ENCODE data around the gene GP1BA.

GP1BA gene

GRCh38 chr17:4951486-4951885 is 19.4 kb downstream of the GP1BA start:
- Histone ChIP-seq H3K27me3 (ENCODE audit: insufficient read depth, low read length, poor library complexity) (no peaks in the 10 kb centered on the region), H2BK5ac (ENCODE audit: low read length) (peak overlapping the region; percentile 56), H3K79me1 (ENCODE audit: low read length) (peaks cover 2% of the 10 kb centered on the region), H2BK15ac (replicated peaks; ENCODE audit: low read depth) (peak overlapping the region; percentile 20), H3K23ac (ENCODE audit: low read length) (no peak overlapping the region), H3K4me2 (ENCODE audit: low read length) (peak overlapping the region; percentile 95), H3K4ac (ENCODE audit: low read depth, low read length) (peak overlapping the region; percentile 71), H3K56ac (ENCODE audit: low read length) (peak overlapping the region; percentile 98), H3K36me3 (ENCODE audit: control insufficient read depth, insufficient read depth, low read length) (peaks cover 4% of the 10 kb centered on the region), H4K8ac (ENCODE audit: low read depth, low read length) (no peak overlapping the region), H3K9ac (ENCODE audit: low read length) (peak overlapping the region; percentile 97), H3K4me1 (ENCODE audit: control insufficient read depth, low read depth, low read length) (peaks cover 11% of the 10 kb centered on the region), H3K4me3 (ENCODE audit: low read length) (no peak overlapping the region), H4K5ac (ENCODE audit: low read length) (no peak overlapping the region), H2AK5ac (ENCODE audit: low read length) (peak overlapping the region; percentile 78), H3K27ac (ENCODE audit: low read depth, low read length) (peak overlapping the region; percentile 99), H3K18ac (ENCODE audit: low read length) (peak overlapping the region; percentile 65), H2BK120ac (ENCODE audit: low read depth, low read length) (peak overlapping the region; percentile 18), H3K79me2 (ENCODE audit: control insufficient read depth, insufficient read depth, low read length) (peaks cover 17% of the 10 kb centered on the region)
- WGBS (ENCODE audit: extremely low coverage, insufficient coverage, low lambda C conversion rate), result no CpG with 5 or more reads among the region's 3 CpGs
- peak; percentile 54 for DNase-seq

DNA sequence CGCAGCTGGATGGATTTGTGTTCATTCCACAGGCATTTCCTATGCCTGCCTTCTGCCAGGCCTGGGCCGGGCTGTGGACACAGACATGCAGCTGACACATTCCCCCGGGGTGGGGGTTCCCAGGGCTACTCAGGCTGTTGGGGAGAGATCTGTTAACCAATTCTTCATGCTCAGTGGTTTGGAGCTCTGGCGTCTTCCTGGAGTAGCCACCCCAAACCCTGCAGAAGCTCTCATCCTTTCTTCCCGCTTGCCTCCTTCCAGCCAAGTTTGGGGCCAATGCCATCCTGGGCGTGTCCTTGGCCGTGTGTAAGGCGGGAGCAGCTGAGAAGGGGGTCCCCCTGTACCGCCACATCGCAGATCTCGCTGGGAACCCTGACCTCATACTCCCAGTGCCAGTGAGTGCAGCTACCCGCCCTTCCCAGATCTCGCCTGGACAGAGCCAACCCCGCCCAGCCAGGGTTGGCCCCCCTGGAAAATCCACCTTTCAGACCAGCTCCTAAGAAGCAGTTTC is 21.4 kb downstream of the GP1BA start:
- Histone ChIP-seq H4K5ac (ENCODE audit: low read length) (no peak overlapping the region), H3K27ac (ENCODE audit: low read depth, low read length) (no peak overlapping the region), H2BK5ac (ENCODE audit: low read length) (no peak overlapping the region), H3K79me1 (ENCODE audit: low read length) (peaks cover 2% of the 10 kb centered on the region), H2BK15ac (replicated peaks; ENCODE audit: low read depth) (no peak overlapping the region), H3K36me3 (ENCODE audit: control insufficient read depth, insufficient read depth, low read length) (no peaks in the 10 kb centered on the region), H3K4me1 (ENCODE audit: control insufficient read depth, low read depth, low read length) (peaks cover 11% of the 10 kb centered on the region), H3K4me2 (ENCODE audit: low read length) (no peak overlapping the region), H3K4ac (ENCODE audit: low read depth, low read length) (no peak overlapping the region), H2AK5ac (ENCODE audit: low read length) (no peak overlapping the region), H3K23ac (ENCODE audit: low read length) (no peak overlapping the region), H3K56ac (ENCODE audit: low read length) (no peak overlapping the region), H2BK120ac (ENCODE audit: low read depth, low read length) (no peak overlapping the region), H3K79me2 (ENCODE audit: control insufficient read depth, insufficient read depth, low read length) (no peaks in the 10 kb centered on the region), H3K18ac (ENCODE audit: low read length) (no peak overlapping the region), H4K8ac (ENCODE audit: low read depth, low read length) (no peak overlapping the region), H3K4me3 (ENCODE audit: low read length) (no peak overlapping the region), H3K9ac (ENCODE audit: low read length) (no peak overlapping the region), H3K27me3 (ENCODE audit: insufficient read depth, low read length, poor library complexity) (no peaks in the 10 kb centered on the region)
- WGBS (ENCODE audit: extremely low coverage, insufficient coverage, low lambda C conversion rate), result no CpG with 5 or more reads among the region's 14 CpGs
- no peak for DNase-seq

DNA sequence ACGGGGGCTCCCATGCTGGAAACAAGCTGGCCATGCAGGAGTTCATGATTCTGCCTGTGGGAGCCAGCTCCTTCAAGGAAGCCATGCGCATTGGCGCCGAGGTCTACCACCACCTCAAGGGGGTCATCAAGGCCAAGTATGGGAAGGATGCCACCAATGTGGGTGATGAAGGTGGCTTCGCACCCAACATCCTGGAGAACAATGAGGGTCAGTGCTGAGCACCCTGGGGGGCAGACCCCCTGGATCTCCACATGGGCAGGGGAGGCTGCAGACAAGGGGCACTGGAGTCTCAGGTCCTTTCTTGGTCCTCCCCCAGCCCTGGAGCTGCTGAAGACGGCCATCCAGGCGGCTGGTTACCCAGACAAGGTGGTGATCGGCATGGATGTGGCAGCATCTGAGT is 23.0 kb downstream of the GP1BA start:
- Histone ChIP-seq H3K27ac (ENCODE audit: low read depth, low read length) (no peak overlapping the region), H2BK5ac (ENCODE audit: low read length) (no peak overlapping the region), H3K56ac (ENCODE audit: low read length) (no peak overlapping the region), H3K79me2 (ENCODE audit: control insufficient read depth, insufficient read depth, low read length) (no peaks in the 10 kb centered on the region), H3K4me3 (ENCODE audit: low read length) (no peak overlapping the region), H2AK5ac (ENCODE audit: low read length) (no peak overlapping the region), H2BK120ac (ENCODE audit: low read depth, low read length) (no peak overlapping the region), H3K18ac (ENCODE audit: low read length) (no peak overlapping the region), H4K5ac (ENCODE audit: low read length) (no peak overlapping the region), H2BK15ac (replicated peaks; ENCODE audit: low read depth) (no peak overlapping the region), H3K23ac (ENCODE audit: low read length) (no peak overlapping the region), H3K9ac (ENCODE audit: low read length) (no peak overlapping the region), H4K8ac (ENCODE audit: low read depth, low read length) (no peak overlapping the region), H3K36me3 (ENCODE audit: control insufficient read depth, insufficient read depth, low read length) (peaks cover 4% of the 10 kb centered on the region), H3K4me1 (ENCODE audit: control insufficient read depth, low read depth, low read length) (peaks cover 11% of the 10 kb centered on the region), H3K4ac (ENCODE audit: low read depth, low read length) (no peak overlapping the region), H3K79me1 (ENCODE audit: low read length) (peaks cover 2% of the 10 kb centered on the region), H3K4me2 (ENCODE audit: low read length) (no peak overlapping the region), H3K27me3 (ENCODE audit: insufficient read depth, low read length, poor library complexity) (no peaks in the 10 kb centered on the region)
- no CpG with 5 or more reads among the region's 8 CpGs for WGBS (ENCODE audit: extremely low coverage, insufficient coverage, low lambda C conversion rate)
- no peak for DNase-seq

- no CpG with 5 or more reads among the region's 10 CpGs for WGBS (ENCODE audit: extremely low coverage, insufficient coverage, low lambda C conversion rate)
- H2AK5ac ChIP-seq (ENCODE audit: low read length), result no peak overlapping the region
- H4K8ac ChIP-seq (ENCODE audit: low read depth, low read length), result no peak overlapping the region
- H3K79me1 ChIP-seq (ENCODE audit: low read length), result no peaks in the 10 kb centered on the region
- no peak overlapping the region for H3K27ac ChIP-seq (ENCODE audit: low read depth, low read length)
- no peak overlapping the region for H3K18ac ChIP-seq (ENCODE audit: low read length)
- H2BK15ac ChIP-seq (replicated peaks; ENCODE audit: low read depth), result no peak overlapping the region
- no peak overlapping the region for H3K56ac ChIP-seq (ENCODE audit: low read length)
- no peak overlapping the region for H3K4me3 ChIP-seq (ENCODE audit: low read length)
- H3K23ac ChIP-seq (ENCODE audit: low read length), result no peak overlapping the region
- no peak overlapping the region for H3K4me2 ChIP-seq (ENCODE audit: low read length)
- no peak overlapping the region for H3K4ac ChIP-seq (ENCODE audit: low read depth, low read length)
- DNase-seq, result peak; percentile 58
- no peaks in the 10 kb centered on the region for H3K27me3 ChIP-seq (ENCODE audit: insufficient read depth, low read length, poor library complexity)
- peaks cover 3% of the 10 kb centered on the region for H3K4me1 ChIP-seq (ENCODE audit: control insufficient read depth, low read depth, low read length)
- H3K79me2 ChIP-seq (ENCODE audit: control insufficient read depth, insufficient read depth, low read length), result no peaks in the 10 kb centered on the region
- no peak overlapping the region for H2BK120ac ChIP-seq (ENCODE audit: low read depth, low read length)
- no peak overlapping the region for H2BK5ac ChIP-seq (ENCODE audit: low read length)
- H3K9ac ChIP-seq (ENCODE audit: low read length), result no peak overlapping the region
- no peak overlapping the region for H4K5ac ChIP-seq (ENCODE audit: low read length)
- peaks cover 4% of the 10 kb centered on the region for H3K36me3 ChIP-seq (ENCODE audit: control insufficient read depth, insufficient read depth, low read length)
Measured at GRCh38 chr17:4956493-4957061, 24.5 kb downstream of the GP1BA start.

GRCh38 chr17:4958102-4958501 is 26.0 kb downstream of the GP1BA start:
- Histone ChIP-seq H3K79me1 (ENCODE audit: low read length) (no peaks in the 10 kb centered on the region), H3K36me3 (ENCODE audit: control insufficient read depth, insufficient read depth, low read length) (peaks cover 4% of the 10 kb centered on the region), H2AK5ac (ENCODE audit: low read length) (no peak overlapping the region), H4K8ac (ENCODE audit: low read depth, low read length) (no peak overlapping the region), H3K18ac (ENCODE audit: low read length) (no peak overlapping the region), H2BK5ac (ENCODE audit: low read length) (no peak overlapping the region), H4K5ac (ENCODE audit: low read length) (no peak overlapping the region), H3K4me3 (ENCODE audit: low read length) (no peak overlapping the region), H3K27me3 (ENCODE audit: insufficient read depth, low read length, poor library complexity) (no peaks in the 10 kb centered on the region), H2BK120ac (ENCODE audit: low read depth, low read length) (no peak overlapping the region), H3K9ac (ENCODE audit: low read length) (no peak overlapping the region), H3K4ac (ENCODE audit: low read depth, low read length) (no peak overlapping the region), H3K4me2 (ENCODE audit: low read length) (no peak overlapping the region), H3K27ac (ENCODE audit: low read depth, low read length) (no peak overlapping the region), H3K56ac (ENCODE audit: low read length) (no peak overlapping the region), H3K23ac (ENCODE audit: low read length) (no peak overlapping the region), H3K4me1 (ENCODE audit: control insufficient read depth, low read depth, low read length) (no peaks in the 10 kb centered on the region), H3K79me2 (ENCODE audit: control insufficient read depth, insufficient read depth, low read length) (no peaks in the 10 kb centered on the region), H2BK15ac (replicated peaks; ENCODE audit: low read depth) (no peak overlapping the region)
- no peak for DNase-seq
- no CpG with 5 or more reads among the region's 3 CpGs for WGBS (ENCODE audit: extremely low coverage, insufficient coverage, low lambda C conversion rate)
